Erythroblast (primary cell): ENCODE results near the gene TCTN1.

Experiments
- GATA1 ChIP-seq: IDR thresholded peaks from 2 replicates; pipeline ENCODE4 v1.6.1; 2011; ENCODE audit warnings: low read depth, mild to moderate bottlenecking, control low read depth, low read length, moderate library complexity
- POLR2A ChIP-seq: IDR thresholded peaks from 2 replicates; pipeline ENCODE4 v1.6.1; 2011; ENCODE audit warnings: mild to moderate bottlenecking, low read length

DNA sequence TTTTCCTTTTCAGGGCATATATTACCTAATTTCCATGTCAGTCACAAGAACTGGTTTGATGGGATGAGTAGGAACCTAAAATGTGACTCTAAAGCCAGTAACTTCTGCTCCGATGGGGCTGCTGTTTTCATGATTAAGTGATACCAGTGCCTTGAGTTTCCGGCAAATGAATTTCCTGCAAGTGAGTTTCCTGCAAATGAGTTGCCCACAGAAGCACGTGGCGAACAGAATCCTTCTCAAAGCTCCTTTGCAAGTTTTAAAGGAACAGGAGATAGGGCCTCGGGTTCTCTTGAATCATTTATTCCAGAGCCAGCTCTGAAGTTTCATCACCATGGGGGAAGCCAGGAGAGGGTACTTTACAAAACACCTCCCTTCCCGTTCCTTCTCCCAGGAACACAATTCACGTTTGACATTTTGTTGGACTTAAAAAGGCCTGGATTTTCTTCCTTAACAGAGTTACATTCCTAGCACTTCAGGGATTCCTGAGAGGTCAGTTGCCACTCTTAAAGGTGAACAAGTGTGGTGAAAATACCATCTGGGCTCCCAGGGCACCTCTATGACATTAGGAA is 28.6 kb upstream of the TCTN1 start:
- TF ChIP-seq POLR2A: no peak
- no peak for TF ChIP-seq GATA1
